Heart right ventricle (tissue), 16 donors: ENCODE data around the gene TMX3. TPM values are rescaled to one million over a fixed set of nuclear protein-coding genes. Genes with fewer than 3 reads are reported as not detected.

Experiments
- ATAC-seq, 8 donors: fragments of 200-7000 bp; cut with Tn5 transposase; one replicate each; pipeline ENCODE4 v1.9.1; 2020; ENCODE audit warnings: mild to moderate bottlenecking in 8 of 8, moderate library complexity in 8 of 8, moderate number of reproducible peaks in 1 of 8
- DNase-seq, 2 donors: peaks; one replicate each; pipeline ENCODE4 v3.0.0-alpha.2; 2020
- H3K27ac ChIP-seq, 10 donors: fragments of 200-600 bp; sonication (generic) in 2 of 10; one replicate each; pipeline versions ENCODE4 v1.5.0 to v1.8.0; 2020 to 2022; ENCODE audit warnings: mild to moderate bottlenecking in 3 of 10
- H3K27me3 ChIP-seq, 7 donors: fragments of 200-600 bp; one replicate each; pipeline ENCODE4 v1.8.0; 2021 to 2022; ENCODE audit warnings: mild to moderate bottlenecking in 2 of 7
- H3K36me3 ChIP-seq, 9 donors: fragments of 200-600 bp; sonication (generic) in 1 of 9; one replicate each; pipeline versions ENCODE4 v1.5.0 to v1.8.0; 2020 to 2022; ENCODE audit warnings: mild to moderate bottlenecking in 2 of 9
- H3K4me1 ChIP-seq, 9 donors: fragments of 200-600 bp; sonication (generic) in 1 of 9; one replicate each; pipeline versions ENCODE4 v1.5.0 to v1.8.0; 2020 to 2022; ENCODE audit warnings: mild to moderate bottlenecking in 4 of 9
- H3K4me3 ChIP-seq, 10 donors: fragments of 200-600 bp; sonication (generic) in 2 of 10; one replicate each; pipeline versions ENCODE4 v1.5.0 to v1.8.0; 2020 to 2022; ENCODE audit warnings: mild to moderate bottlenecking in 7 of 10, moderate library complexity in 2 of 10
- H3K9me3 ChIP-seq, 11 donors: fragments of 200-600 bp in 10 of 11; sonication (generic) in 2 of 11; one replicate each; pipeline versions ENCODE4 v1.5.0 to v1.8.0; 2013 to 2022; ENCODE audit warnings: mild to moderate bottlenecking in 2 of 11, control low read depth in 1 of 11, moderate library complexity in 1 of 11
- WGBS, 2 donors: extraction: QIAGEN DNeasy Blood & Tissue Kit; methylation state at CpG; one replicate each; pipeline ENCODE4 v1.1.7; 2013; ENCODE audit warnings: inconsistent platforms in 1 of 2; 5-methylcytosine and 5-hydroxymethylcytosine counted together
- intact Hi-C, 10 donors: fragments of 100-400 bp; cut with DNase I; formaldehyde crosslinking; loops; one replicate each; pipeline versions ENCODE4 v1.11.1 to v1.14.2; 2022
- polyA plus RNA-seq, 2 donors: library from polyadenylated mRNA; stranded (reverse); fragments of 200-250 nt; gene quantifications; one replicate each; pipeline ENCODE4 v1.2.3, GENCODE V29; 2013
- total RNA-seq, 10 donors: library from RNA; stranded (reverse); fragmentation: NEBNext Ultra II Directional in 3 of 10; extraction: Animal tissue kit (Norgen Biotek cat#: 25700) in 3 of 10; gene quantifications; one replicate each; pipeline versions ENCODE4 v1.2.1 to v1.2.4, GENCODE V29; 2021 to 2023
- TF ChIP-seq, protein P1 (sequence below), 9 donors: fragments of 200-600 bp; sonication (generic) in 2 of 9; IDR thresholded peaks; one replicate each; pipeline versions ENCODE4 v1.5.0 to v1.8.0; 2021 to 2022; ENCODE audit warnings: antibody characterized with exemption in 9 of 9, mild to moderate bottlenecking in 5 of 9, moderate library complexity in 1 of 9
- donor health status: Arrhythmogenic right ventricular cardiomyopathy.
- donor health status: ischemic (EF 13 %, LVEDD 7.1; RV severe dilation, severe dysfunction).
- donor health status: healthy with polysubstance abuse.
- donor health status: DM: no; HTN: yes; CAD: no.
- donor health status: DM: no; HTN: no; CAD: no.
- donor health status: ischemic (EF 25% LVEDD 6.9; RV normal size, moderate dysfunction).
- donor health status: ischemic (EF 25% LVEDD 5.7; RV mildly dilated, moderate dysfunction).
- donor health status: healthy.
- donor health status: DM: yes; HTN: yes; CAD: no.
- donor health status: Ischemic cardiomyopathy.
- donor health status: ischemic (EF 35%, LVEDD 5.7; RV mildly dilated, moderate dysfunction).
- donor health status: nonischemic (EF 11% LVEDD 7.7; RV severe dilation, severe dysfunction).
- donor health status: DM: yes; HTN: yes; CAD: no.
- donor health status: PGD.
- donor health status: ischemic (EF 29% LVEDD 5.4; RV normal size, mild dysfunction).
- donor health status: nonischemic (EF 23%, LVEDD 6.1; RV moderate dilation, normal function).

TMX3 gene
- total and polyA plus RNA-seq, 12 donors = 13.3 to 38.8 (median 29.8) TPM

DNA sequence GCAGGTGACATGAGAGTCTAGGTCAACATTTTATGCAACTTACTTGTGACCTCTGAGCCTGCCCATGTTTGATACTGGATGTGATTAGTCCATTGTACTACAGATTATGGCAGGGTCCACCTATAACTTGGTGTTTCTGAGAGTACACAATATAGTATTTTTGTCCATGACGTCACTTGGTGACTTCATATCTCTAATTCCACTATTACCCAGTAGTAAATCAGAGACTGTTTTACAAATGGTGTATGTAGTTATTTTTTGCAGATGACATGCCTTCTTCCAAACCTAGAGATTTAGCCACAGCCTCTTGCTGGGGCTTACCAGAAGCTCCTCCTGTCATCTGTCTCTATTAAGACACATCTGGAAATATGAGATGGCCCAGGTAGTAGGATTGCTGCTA lies 24.6 kb upstream of the TMX3 start:
- no peaks in the 10 kb centered on the region for H3K9me3 ChIP-seq
- no peak for DNase-seq
- peaks cover 0 to 6% (median 0%) of the 10 kb centered on the region in 9 donors for H3K4me1 ChIP-seq
- TF ChIP-seq, protein P1, sequence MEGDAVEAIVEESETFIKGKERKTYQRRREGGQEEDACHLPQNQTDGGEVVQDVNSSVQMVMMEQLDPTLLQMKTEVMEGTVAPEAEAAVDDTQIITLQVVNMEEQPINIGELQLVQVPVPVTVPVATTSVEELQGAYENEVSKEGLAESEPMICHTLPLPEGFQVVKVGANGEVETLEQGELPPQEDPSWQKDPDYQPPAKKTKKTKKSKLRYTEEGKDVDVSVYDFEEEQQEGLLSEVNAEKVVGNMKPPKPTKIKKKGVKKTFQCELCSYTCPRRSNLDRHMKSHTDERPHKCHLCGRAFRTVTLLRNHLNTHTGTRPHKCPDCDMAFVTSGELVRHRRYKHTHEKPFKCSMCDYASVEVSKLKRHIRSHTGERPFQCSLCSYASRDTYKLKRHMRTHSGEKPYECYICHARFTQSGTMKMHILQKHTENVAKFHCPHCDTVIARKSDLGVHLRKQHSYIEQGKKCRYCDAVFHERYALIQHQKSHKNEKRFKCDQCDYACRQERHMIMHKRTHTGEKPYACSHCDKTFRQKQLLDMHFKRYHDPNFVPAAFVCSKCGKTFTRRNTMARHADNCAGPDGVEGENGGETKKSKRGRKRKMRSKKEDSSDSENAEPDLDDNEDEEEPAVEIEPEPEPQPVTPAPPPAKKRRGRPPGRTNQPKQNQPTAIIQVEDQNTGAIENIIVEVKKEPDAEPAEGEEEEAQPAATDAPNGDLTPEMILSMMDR (IDR thresholded peaks at IDR 0.05) = no peak
- no peak for ATAC-seq
- no peak overlapping the region for H3K4me3 ChIP-seq
- intact Hi-C loops = loop anchor here in 4 of 10 donors (5.0 to 10.0 kb wide), 3 partner anchors 55 to 1525 kb away; no protein-coding TSS in a partner anchor
- no peaks in the 10 kb centered on the region for H3K36me3 ChIP-seq
- H3K27ac ChIP-seq = no peak overlapping the region
- H3K27me3 ChIP-seq = no peaks in the 10 kb centered on the region
- WGBS, 2 donors = 80 to 84% methylated on average over 1 of the region's 1 CpG

GRCh38 chr18:68738564-68738963 lies 23.7 kb upstream of the TMX3 start:
- H3K27ac ChIP-seq = no peak overlapping the region
- no peak overlapping the region for H3K4me3 ChIP-seq
- ATAC-seq (no peak), DNase-seq (no peak)
- intact Hi-C loops = loop anchor here in 4 of 10 donors (5.0 to 10.0 kb wide), 3 partner anchors 54 to 1524 kb away; no protein-coding TSS in a partner anchor
- H3K9me3 ChIP-seq = no peaks in the 10 kb centered on the region
- H3K36me3 ChIP-seq = no peaks in the 10 kb centered on the region
- H3K4me1 ChIP-seq = peaks cover 0 to 6% (median 0%) of the 10 kb centered on the region in 9 donors
- 95 to 98% methylated on average over 5 of the region's 5 CpGs for WGBS, 2 donors
- H3K27me3 ChIP-seq = no peaks in the 10 kb centered on the region
- TF ChIP-seq, protein P1 (IDR thresholded peaks at IDR 0.05) = no peak

DNA sequence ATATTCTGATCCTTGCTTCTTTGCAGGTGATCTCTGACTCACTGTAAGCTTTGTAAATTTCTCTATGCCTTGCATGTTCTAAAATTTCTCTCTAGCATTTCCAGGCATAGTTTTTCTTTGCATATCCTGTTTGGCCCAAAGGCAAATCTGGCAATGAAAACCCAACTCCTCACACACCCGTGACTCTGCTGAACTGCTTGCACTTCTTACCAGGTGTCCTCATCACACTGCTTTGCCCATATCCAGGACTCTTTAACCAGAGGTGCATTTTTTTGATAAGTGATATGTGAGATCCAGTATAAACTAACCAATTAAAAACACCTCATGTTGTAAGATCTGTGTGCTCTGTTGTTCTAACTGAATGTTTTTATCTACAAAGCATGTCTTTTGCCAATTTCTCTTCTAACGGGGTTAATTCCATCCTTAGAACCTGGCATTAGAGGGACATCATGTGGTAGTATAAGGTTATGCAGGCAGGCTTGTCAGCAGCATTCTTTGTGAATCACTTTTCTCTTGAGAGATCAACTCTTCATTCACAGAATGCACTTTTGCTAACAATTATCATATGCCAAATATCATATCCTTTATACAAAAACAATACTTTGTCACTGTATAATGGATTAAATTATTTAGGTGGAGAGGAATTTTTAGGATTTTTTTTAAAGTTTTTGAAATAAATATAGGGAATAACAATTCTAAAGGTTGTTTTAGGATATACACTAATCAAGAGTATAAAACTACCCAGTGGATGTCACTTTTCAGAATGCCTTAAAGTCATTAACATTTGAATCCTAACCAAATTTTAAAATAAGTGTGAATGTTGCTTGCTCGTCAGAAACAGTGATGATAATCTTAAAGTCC lies 20.8 kb upstream of the TMX3 start:
- H3K4me3 ChIP-seq = peak overlapping the region in 1 of 10 donors; percentile 12
- no peaks in the 10 kb centered on the region for H3K36me3 ChIP-seq
- TF ChIP-seq, protein P1 (IDR thresholded peaks at IDR 0.05) = peak in 8 of 9 donors; percentile 31 to 77 (median 66)
- WGBS, 2 donors = 35 to 38% methylated on average over 3 of the region's 3 CpGs
- no peaks in the 10 kb centered on the region for H3K9me3 ChIP-seq
- DNase-seq (no peak), ATAC-seq (peak in 6 of 8 donors; percentile 37 to 76 (median 50))
- no peaks in the 10 kb centered on the region for H3K27me3 ChIP-seq
- peaks cover 0 to 6% (median 0%) of the 10 kb centered on the region in 9 donors for H3K4me1 ChIP-seq
- H3K27ac ChIP-seq = no peak overlapping the region
- intact Hi-C loops = loop anchor here in 4 of 10 donors (5.0 to 10.0 kb wide), 3 partner anchors 51 to 1521 kb away; no protein-coding TSS in a partner anchor

- Histone ChIP-seq H3K27ac (no peak overlapping the region), H3K4me3 (no peak overlapping the region), H3K9me3 (no peaks in the 10 kb centered on the region), H3K27me3 (no peaks in the 10 kb centered on the region), H3K36me3 (no peaks in the 10 kb centered on the region), H3K4me1 (peaks cover 0 to 6% (median 0%) of the 10 kb centered on the region in 9 donors)
- TF ChIP-seq, protein P1 (IDR thresholded peaks at IDR 0.05) = no peak
- ATAC-seq = no peak
- no peak for DNase-seq
- WGBS, 2 donors = 76 to 80% methylated on average over 5 of the region's 5 CpGs
- intact Hi-C loops = loop anchor here in 2 of 10 donors (10.0 kb wide), 2 partner anchors 50 to 1520 kb away; no protein-coding TSS in a partner anchor
Measured at GRCh38 chr18:68734308-68734707, 19.4 kb upstream of the TMX3 start.
